HepG2 (cell line): Measurements from ENCODE around the gene SLC34A3. TPM values are rescaled to one million over a fixed set of nuclear protein-coding genes. Genes with fewer than 3 reads are reported as not detected.
A peak's percentile ranks its signal among the peaks of the same experiment; 100 is the strongest.

ENCODE experiments used
- AHR ChIP-seq: IDR thresholded peaks from 2 replicates; pipeline ENCODE4 v1.6.1; 2018; ENCODE audit warnings: missing genetic modification reagents, missing compliant biosample characterization
- ESRRA ChIP-seq: sonication (generic); formaldehyde crosslinking; IDR thresholded peaks from 2 replicates; pipeline ENCODE4 v1.5.1; 2020; ENCODE audit warnings: mild to moderate bottlenecking, low read depth, missing genetic modification reagents
- FOXP1 ChIP-seq, 2 experiments: fragments of 450-650 bp in 1 of 2; IDR thresholded peaks; 2 replicates each; pipeline ENCODE4 v1.6.1; 2017 to 2018; ENCODE audit warnings: antibody characterized with exemption in 1 of 2
- GPN1 ChIP-seq: sonication (generic); formaldehyde crosslinking; IDR thresholded peaks from 2 replicates; pipeline ENCODE4 v1.5.1; 2020; ENCODE audit warnings: missing genetic modification reagents, borderline replicate concordance
- KAT2B ChIP-seq: fragments of 150-350 bp; IDR thresholded peaks from 2 replicates; pipeline ENCODE4 v1.6.1; 2014; ENCODE audit warnings: low read depth, low read length, borderline replicate concordance
- KMT2A ChIP-seq: sonication (generic); formaldehyde crosslinking; IDR thresholded peaks from 2 replicates; pipeline ENCODE4 v1.4.0; 2020; ENCODE audit warnings: missing genetic modification reagents
- MAF1 ChIP-seq: sonication (generic); formaldehyde crosslinking; IDR thresholded peaks from 2 replicates; pipeline ENCODE4 v1.5.0; 2020; ENCODE audit warnings: missing genetic modification reagents, borderline replicate concordance
- NFATC3 ChIP-seq: sonication (generic); formaldehyde crosslinking; IDR thresholded peaks from 2 replicates; pipeline ENCODE4 v1.5.1; 2020; ENCODE audit warnings: mild to moderate bottlenecking, missing genetic modification reagents
- NFYC ChIP-seq: IDR thresholded peaks from 2 replicates; pipeline ENCODE4 v1.6.1; 2016; ENCODE audit warnings: missing genetic modification reagents, missing compliant biosample characterization
- RFX1 ChIP-seq: fragments of 450-650 bp; IDR thresholded peaks from 2 replicates; pipeline ENCODE4 v1.6.1; 2017
- SMAD1 ChIP-seq: sonication (generic); formaldehyde crosslinking; IDR thresholded peaks from 2 replicates; pipeline ENCODE4 v1.4.0; 2020; ENCODE audit warnings: missing genetic modification reagents, low read depth, mild to moderate bottlenecking, borderline replicate concordance
- ZFP90 ChIP-seq: sonication (generic); formaldehyde crosslinking; IDR thresholded peaks from 2 replicates; pipeline ENCODE4 v1.8.0; 2022; ENCODE audit warnings: missing genetic modification reagents, mild to moderate bottlenecking, inconsistent platforms, borderline replicate concordance
- ZNF138 ChIP-seq: sonication (generic); formaldehyde crosslinking; IDR thresholded peaks from 2 replicates; pipeline ENCODE4 v1.5.0; 2020; ENCODE audit warnings: mild to moderate bottlenecking, low read depth, missing genetic modification reagents
- ZNF274 ChIP-seq: sonication (generic); formaldehyde crosslinking; IDR thresholded peaks from 2 replicates; pipeline ENCODE4 v1.5.1; 2020; ENCODE audit warnings: mild to moderate bottlenecking, missing genetic modification reagents
- ZNF747 ChIP-seq: sonication (generic); formaldehyde crosslinking; IDR thresholded peaks from 2 replicates; pipeline ENCODE4 v1.8.1; 2023; ENCODE audit warnings: missing genetic modification reagents, mild to moderate bottlenecking, borderline replicate concordance
- ZNF850 ChIP-seq: sonication (generic); formaldehyde crosslinking; conservative IDR thresholded peaks from 2 replicates; pipeline ENCODE4 v1.9.0; 2021; ENCODE audit warnings: mild to moderate bottlenecking, missing genetic modification reagents
- ZZZ3 ChIP-seq: sonication (generic); formaldehyde crosslinking; IDR thresholded peaks from 2 replicates; pipeline ENCODE4 v1.4.0; 2020; ENCODE audit warnings: missing genetic modification reagents, mild to moderate bottlenecking, borderline replicate concordance
- polyA plus RNA-seq, 8 experiments: library from polyadenylated mRNA; depleted of rRNA in 3 of 8; stranded (reverse) in 7 of 8; unstranded in 1 of 8; fragments of >200 nt; fragmentation: Illumina TruSeq in 4 of 8; extraction: Trizol in 4 of 8; gene quantifications; 2 replicates each; pipeline versions ENCODE4 v1.2.1 to v1.2.3, GENCODE V29; 2011 to 2016; ENCODE audit warnings: low read depth in 4 of 8, missing spikeins in 1 of 8, mixed read lengths in 1 of 8; ENCODE audit not compliant: insufficient read depth in 1 of 8
- total RNA-seq, 5 experiments: library from RNA; depleted of rRNA; stranded (reverse); fragments of >200 nt; fragmentation: Illumina TruSeq; extraction: Trizol; gene quantifications; 2 replicates each; pipeline ENCODE4 v1.2.3, GENCODE V29; 2016; ENCODE audit warnings: low read depth in 1 of 5
- TF ChIP-seq, protein P1 (sequence below): sonication (generic); formaldehyde crosslinking; IDR thresholded peaks from 2 replicates; pipeline ENCODE4 v1.4.0; 2020; ENCODE audit warnings: missing genetic modification reagents
- TF ChIP-seq, protein P2 (sequence below): sonication (generic); formaldehyde crosslinking; IDR thresholded peaks from 2 replicates; pipeline ENCODE4 v1.5.1; 2020; ENCODE audit warnings: missing genetic modification reagents, mild to moderate bottlenecking, borderline replicate concordance
- TF ChIP-seq, protein P3 (sequence below): sonication (generic); formaldehyde crosslinking; IDR thresholded peaks from 2 replicates; pipeline ENCODE4 v1.4.0; 2020; ENCODE audit warnings: mild to moderate bottlenecking, missing genetic modification reagents

Gene SLC34A3
- total and polyA plus RNA-seq, 2 of the 13 experiments (the other 11 are each of a cell fraction or from before 2014, with no cell fraction given), result 0.07 to 1.0 TPM

DNA sequence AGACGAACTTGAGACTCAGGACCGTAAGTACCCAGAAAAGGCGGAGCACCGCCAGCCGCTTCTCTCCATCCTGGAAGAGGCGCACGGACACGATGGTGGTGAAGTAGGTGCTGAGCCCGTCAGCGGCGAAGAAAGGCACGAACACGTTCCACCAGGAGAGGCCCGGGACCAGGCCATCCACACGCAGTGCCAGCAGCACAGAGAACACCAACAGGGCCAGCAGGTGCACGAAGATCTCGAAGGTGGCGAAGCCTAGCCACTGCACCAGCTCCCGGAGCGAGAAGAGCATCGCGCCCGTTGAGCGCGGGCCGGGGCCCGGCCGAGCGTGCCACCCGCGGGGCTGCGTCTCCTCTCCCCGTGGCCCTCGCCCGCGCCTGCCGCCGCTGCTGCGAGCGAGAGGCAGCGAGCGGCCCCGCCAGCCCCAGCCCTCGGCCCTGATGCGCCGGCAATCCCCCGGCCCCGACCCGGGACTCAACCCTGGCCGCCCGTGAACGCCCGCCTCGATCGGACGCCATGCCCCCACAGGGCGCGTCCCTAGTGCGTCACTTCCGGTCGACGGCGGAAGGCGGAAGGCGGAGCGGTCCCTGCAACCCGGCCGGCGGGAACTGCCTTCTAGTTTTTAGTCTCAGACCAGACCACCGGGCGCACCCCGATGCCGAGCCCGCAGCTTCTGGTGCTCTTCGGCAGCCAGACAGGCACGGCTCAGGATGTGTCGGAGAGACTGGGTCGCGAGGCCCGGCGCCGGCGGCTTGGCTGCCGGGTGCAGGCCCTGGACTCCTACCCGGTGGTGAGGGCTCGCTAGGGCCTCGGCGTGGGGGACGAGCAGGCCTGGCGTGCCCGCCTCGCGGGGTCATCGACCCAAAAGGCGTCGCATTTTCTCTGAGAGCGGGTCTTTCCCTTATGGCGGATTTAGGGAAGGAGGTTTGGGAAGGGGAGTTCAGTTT, 25.3 kb upstream of the SLC34A3 start, which contains the start of the genes NDOR1 and TMEM203 (continued):
- TF ChIP-seq ZNF274 (CRISPR knock-in tag), result 0 out of 2 replicates have a peak, but pooled peaks have one; percentile 32
- TF ChIP-seq NFATC3 (CRISPR knock-in tag), result no peak
- TF ChIP-seq SMAD1 (CRISPR knock-in tag), result no peak
- peak; percentile 68; the same call in 1 of the 2 replicates for TF ChIP-seq ZZZ3 (CRISPR knock-in tag)
- TF ChIP-seq AHR (CRISPR knock-in tag), result no peak
- 0 out of 2 replicates have a peak, but pooled peaks have one; percentile 26 for TF ChIP-seq NFYC (CRISPR knock-in tag)
- no peak for TF ChIP-seq RFX1
- peak; percentile 62 for TF ChIP-seq ESRRA (CRISPR knock-in tag)
- TF ChIP-seq FOXP1 (IDR thresholded peaks at IDR 0.05), result no peak
- no peak for TF ChIP-seq FOXP1 (CRISPR knock-in tag; IDR thresholded peaks at IDR 0.05)
- TF ChIP-seq, protein P1, sequence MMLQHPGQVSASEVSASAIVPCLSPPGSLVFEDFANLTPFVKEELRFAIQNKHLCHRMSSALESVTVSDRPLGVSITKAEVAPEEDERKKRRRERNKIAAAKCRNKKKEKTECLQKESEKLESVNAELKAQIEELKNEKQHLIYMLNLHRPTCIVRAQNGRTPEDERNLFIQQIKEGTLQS (CRISPR knock-in tag), result no peak
- TF ChIP-seq, protein P2, sequence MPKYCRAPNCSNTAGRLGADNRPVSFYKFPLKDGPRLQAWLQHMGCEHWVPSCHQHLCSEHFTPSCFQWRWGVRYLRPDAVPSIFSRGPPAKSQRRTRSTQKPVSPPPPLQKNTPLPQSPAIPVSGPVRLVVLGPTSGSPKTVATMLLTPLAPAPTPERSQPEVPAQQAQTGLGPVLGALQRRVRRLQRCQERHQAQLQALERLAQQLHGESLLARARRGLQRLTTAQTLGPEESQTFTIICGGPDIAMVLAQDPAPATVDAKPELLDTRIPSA (CRISPR knock-in tag), result no peak
- no peak for TF ChIP-seq ZNF138 (CRISPR knock-in tag)
- 0 out of 2 replicates have a peak, but pooled peaks have one; percentile 57 for TF ChIP-seq ZFP90 (CRISPR knock-in tag)
- 0 out of 2 replicates have a peak, but pooled peaks have one; percentile 70 for TF ChIP-seq ZNF850
- TF ChIP-seq GPN1 (CRISPR knock-in tag), result no peak
- no peak for TF ChIP-seq ZNF747 (CRISPR knock-in tag)
- no peak for TF ChIP-seq KAT2B
- peak; percentile 88 for TF ChIP-seq KMT2A
- TF ChIP-seq MAF1 (CRISPR knock-in tag), result 0 out of 2 replicates have a peak, but pooled peaks have one; percentile 75
- TF ChIP-seq, protein P3, sequence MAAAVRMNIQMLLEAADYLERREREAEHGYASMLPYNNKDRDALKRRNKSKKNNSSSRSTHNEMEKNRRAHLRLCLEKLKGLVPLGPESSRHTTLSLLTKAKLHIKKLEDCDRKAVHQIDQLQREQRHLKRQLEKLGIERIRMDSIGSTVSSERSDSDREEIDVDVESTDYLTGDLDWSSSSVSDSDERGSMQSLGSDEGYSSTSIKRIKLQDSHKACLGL, result no peak
